Renal cortical epithelial cell (primary cell): Measurements from ENCODE around the gene MRPS26. TPM values are rescaled to one million over a fixed set of nuclear protein-coding genes. Genes with fewer than 3 reads are reported as not detected.
A peak's percentile ranks its signal among the peaks of the same experiment; 100 is the strongest.
"Not testable (repeated sequence)": the region's sequence is repeated elsewhere in the genome, so short reads cannot be mapped to it uniquely, and the experiment has no call there.

Source experiments
- DNase-seq: peaks from one replicate; pipeline ENCODE4 v3.0.0-alpha.2; 2011; ENCODE audit warnings: low read depth
- total RNA-seq: library from RNA; depleted of rRNA; stranded (reverse); fragments of >200 nt; gene quantifications from 2 replicates; pipeline ENCODE4 v1.2.3, GENCODE V29; 2014

The MRPS26 gene
- total RNA-seq, 1 donor from 2014 or later = 31.2 TPM

DNA sequence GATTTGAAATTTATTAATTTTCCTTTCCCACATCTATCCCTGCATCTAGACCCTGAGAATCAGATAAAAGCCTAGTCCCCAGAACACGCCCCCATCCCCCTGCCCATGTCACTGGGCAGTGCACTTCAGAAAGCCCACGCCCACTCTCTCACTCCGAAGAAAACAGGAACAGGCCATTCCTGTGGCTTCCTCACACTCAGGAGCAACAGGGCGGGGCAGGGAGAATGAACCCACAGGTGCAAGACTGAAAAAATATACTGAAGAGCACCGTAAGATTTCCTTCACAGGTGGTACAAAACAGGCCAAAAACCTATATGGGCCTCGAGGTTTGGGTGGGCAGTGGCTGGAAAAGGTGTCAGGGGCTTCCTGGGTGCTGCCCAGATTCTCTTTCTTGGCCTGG, 29.0 kb downstream of the MRPS26 start:
- peak; percentile 9 for DNase-seq

DNA sequence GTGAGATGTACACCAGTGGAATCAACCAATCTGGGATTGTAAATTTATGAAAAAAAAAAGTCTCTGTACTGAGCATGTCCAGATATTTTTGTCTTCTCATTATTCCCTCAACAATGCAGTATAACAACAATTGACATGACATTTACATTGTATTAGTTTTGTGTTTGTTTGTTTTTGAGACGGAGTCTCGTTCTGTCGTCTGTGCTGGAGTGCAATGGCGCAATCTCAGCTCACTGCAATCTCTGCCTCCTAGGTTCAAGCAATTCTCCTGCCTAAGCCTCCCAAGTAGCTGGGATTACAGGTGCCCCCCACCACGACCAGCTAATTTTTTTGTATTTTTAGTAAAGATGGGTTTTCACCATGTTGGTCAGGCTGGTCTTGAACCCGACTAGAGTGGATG, 29.5 kb downstream of the MRPS26 start:
- not testable (repeated sequence) for DNase-seq

- no peak for DNase-seq
Observed at GRCh38 chr20:3077618-3078134, 31.8 kb downstream of the MRPS26 start.

- DNase-seq = peak; percentile 55
Observed at GRCh38 chr20:3080939-3081388, 35.1 kb downstream of the MRPS26 start.

GRCh38 chr20:3081641-3082040, 35.8 kb downstream of the MRPS26 start:
- DNase-seq = no peak

DNA sequence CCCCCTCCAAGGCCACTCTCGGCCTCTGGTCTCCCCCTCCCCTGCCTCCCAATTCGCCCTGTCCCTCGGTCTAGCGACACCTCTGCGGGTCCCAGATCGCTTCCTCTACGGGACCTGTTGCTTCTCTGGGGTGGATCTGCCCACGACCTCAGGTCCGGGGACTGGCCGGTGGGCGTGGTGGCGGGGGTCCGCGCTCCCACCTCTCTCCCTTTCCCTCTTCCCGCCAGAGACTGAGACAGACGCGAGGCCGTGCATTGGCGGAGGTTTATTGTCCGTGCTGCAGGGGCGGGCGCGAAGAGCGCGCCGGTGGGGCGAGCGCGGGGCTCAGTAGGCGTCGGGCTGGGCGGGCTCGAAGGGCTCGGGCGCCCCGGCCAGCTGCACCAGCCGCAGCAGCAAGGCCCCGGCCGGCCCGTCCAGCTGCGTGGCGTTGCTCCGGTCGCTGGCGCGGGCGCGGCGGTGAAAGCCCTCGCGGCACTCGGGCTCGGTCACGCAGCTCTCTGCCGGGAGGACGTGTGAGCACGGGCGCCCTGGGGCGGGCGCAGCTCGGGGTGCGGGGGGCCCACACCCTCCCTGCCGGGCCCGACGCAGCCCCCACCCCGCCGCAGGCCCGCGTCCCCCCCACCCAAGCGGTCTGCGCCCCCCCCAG, 36.6 kb downstream of the MRPS26 start:
- DNase-seq = no peak

GRCh38 chr20:3082955-3083952, 37.4 kb downstream of the MRPS26 start:
- DNase-seq = no peak

- DNase-seq = no peak
Observed at GRCh38 chr20:3084283-3084985, 38.6 kb downstream of the MRPS26 start, which contains the start of gene AVP. Gene AVP (minus strand): TSS chr20:3084724. CDS start chr20:3084674, 50 bp downstream.

DNA sequence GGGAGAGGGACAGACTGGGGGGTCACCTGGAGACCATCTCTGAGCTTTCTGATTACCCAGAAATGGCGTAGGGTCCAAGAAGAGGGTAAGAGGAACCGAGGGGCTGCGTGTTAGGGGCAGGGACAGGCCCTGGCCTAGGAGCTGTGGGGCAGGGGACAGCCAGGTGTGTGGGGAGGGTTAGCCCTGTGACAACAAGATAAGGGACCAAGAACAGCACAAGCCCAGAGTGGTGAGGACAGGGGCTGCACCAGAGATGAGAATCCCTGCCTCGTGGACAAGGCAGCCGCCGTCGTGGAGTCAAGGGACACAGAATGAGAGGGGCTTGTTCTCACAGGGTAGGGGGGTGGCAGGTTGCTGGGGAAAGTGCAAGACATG, 39.1 kb downstream of the MRPS26 start:
- no peak for DNase-seq

- no peak for DNase-seq
Observed at GRCh38 chr20:3085571-3086072, 39.8 kb downstream of the MRPS26 start.

- no peak for DNase-seq
Observed at GRCh38 chr20:3088031-3088430, 42.2 kb downstream of the MRPS26 start.

DNA sequence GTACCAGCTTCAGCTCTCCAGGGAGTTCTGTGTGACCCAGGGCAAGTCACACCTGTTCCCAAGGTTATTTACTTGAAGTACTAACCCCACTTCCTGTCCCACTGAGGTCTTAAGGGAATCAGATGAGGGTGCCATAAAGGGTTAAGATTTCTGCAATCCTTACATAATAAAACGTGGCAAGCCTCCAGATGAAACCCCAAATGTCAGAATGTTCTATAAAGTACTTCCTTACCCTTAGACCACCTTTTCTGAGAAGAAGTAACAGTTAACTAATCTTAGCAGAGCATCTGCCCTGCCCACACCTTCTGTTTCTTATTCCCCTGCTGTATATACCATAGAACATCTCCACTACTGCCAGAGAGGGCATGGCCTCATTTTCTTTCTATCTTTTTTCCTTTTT, 44.7 kb downstream of the MRPS26 start:
- no peak for DNase-seq

DNA sequence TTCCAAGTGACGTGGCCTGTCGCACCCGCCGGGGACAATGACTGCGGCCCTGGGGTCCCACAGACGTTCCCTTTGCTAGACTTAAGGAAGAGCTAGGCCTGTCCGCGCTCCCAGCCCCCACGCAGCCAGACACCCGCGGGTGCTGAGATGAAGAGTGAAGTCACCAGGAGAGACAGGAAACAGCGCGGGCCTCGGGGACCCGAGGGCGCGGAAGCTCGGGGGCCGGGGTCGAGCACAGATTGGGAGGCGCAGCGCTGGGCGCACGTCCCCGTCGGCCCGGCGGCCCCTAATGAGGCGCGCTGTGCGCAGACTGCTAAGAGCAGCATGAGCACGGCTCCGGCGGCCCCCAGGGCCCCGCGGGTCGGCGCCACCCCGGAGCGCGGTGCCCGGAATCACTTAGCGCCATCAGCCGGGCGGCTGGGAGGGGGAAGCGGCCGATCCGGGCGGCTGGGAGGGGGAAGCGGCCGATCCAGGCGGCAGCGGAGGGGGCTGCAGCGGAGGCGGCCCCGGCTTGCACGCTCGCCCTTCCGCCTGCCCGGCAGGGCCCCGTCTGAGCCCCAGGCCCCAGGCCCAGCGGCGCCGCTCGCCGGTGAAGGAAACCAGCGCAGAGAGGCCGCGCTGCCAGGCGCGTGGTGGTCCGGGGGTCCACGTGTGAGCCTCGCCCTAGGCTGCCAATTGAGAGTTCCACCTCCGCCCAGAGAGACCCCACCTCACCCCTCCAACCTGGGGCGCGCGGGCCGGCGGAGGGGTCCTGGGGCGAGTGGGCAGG, 46.9 kb downstream of the MRPS26 start:
- no peak for DNase-seq

- DNase-seq = no peak
Observed at GRCh38 chr20:3093861-3094361, 48.1 kb downstream of the MRPS26 start.

GRCh38 chr20:3094848-3095629, 49.2 kb downstream of the MRPS26 start:
- no peak for DNase-seq

Other genes with a start within 250 kb of the MRPS26 start
- gene CPXM1, start 245.4 kb upstream of the MRPS26 start, total RNA-seq = 0.17 and 0.20 TPM in 2 replicates
- gene C20orf141, start 231.1 kb upstream of the MRPS26 start, total RNA-seq = not detected in 2 replicates
- not detected in 2 replicates for gene TMEM239, start 229.7 kb upstream of the MRPS26 start, total RNA-seq
- gene PCED1A, start 205.4 kb upstream of the MRPS26 start, total RNA-seq = 19.4 and 33.5 TPM in 2 replicates
- 43.8 and 46.0 TPM in 2 replicates for gene VPS16, start 205.3 kb upstream of the MRPS26 start, total RNA-seq
- gene PTPRA, start 172.6 kb upstream of the MRPS26 start, total RNA-seq = 31.3 and 50.6 TPM in 2 replicates
- not detected in 2 replicates for gene GNRH2, start 2.4 kb upstream of the MRPS26 start, total RNA-seq
- gene OXT, start 25.6 kb downstream of the MRPS26 start, total RNA-seq = not detected in 2 replicates
- gene AVP, start 38.7 kb downstream of the MRPS26 start, total RNA-seq = not detected in 2 replicates
- 22.7 and 29.4 TPM in 2 replicates for gene FASTKD5, start 113.8 kb downstream of the MRPS26 start, total RNA-seq
- 2.1 and 4.2 TPM in 2 replicates for gene UBOX5, start 113.8 kb downstream of the MRPS26 start, total RNA-seq
- 21.7 and 23.5 TPM in 2 replicates for gene LZTS3, start 127.5 kb downstream of the MRPS26 start, total RNA-seq
- gene DDRGK1, start 158.6 kb downstream of the MRPS26 start, total RNA-seq = 26.6 and 68.0 TPM in 2 replicates
- gene ITPA, start 163.4 kb downstream of the MRPS26 start, total RNA-seq = 24.6 and 43.1 TPM in 2 replicates
- gene SLC4A11, start 193.1 kb downstream of the MRPS26 start, total RNA-seq = 3.1 and 3.8 TPM in 2 replicates